GM12878 (cell line): ENCODE results near the gene ME3. TPM values are rescaled to one million over a fixed set of nuclear protein-coding genes. Genes with fewer than 3 reads are reported as not detected.

Experiments
- ATF7 ChIP-seq: fragments of 450-650 bp; IDR thresholded peaks from 2 replicates; pipeline ENCODE4 v1.6.1; 2016; ENCODE audit warnings: low read depth, mild to moderate bottlenecking
- BCL3 ChIP-seq: IDR thresholded peaks from 2 replicates; pipeline ENCODE4 v1.6.1; 2011; ENCODE audit warnings: borderline replicate concordance, low read depth, mild to moderate bottlenecking, moderate library complexity, low read length; ENCODE audit not compliant: insufficient read depth, poor library complexity, severe bottlenecking
- CBX3 ChIP-seq: fragments of 200-600 bp; sonication (generic); IDR thresholded peaks from 2 replicates; pipeline ENCODE4 v1.6.1; 2016; ENCODE audit warnings: low read depth, borderline replicate concordance
- ETV6 ChIP-seq, 2 experiments: fragments of 450-650 bp in 1 of 2; IDR thresholded peaks in 1 of 2; conservative IDR thresholded peaks in 1 of 2; 2 replicates each; pipeline ENCODE4 v1.6.1; 2014; ENCODE audit warnings: antibody characterized with exemption in 1 of 2, borderline replicate concordance in 1 of 2, low read depth in 1 of 2, mild to moderate bottlenecking in 1 of 2, moderate library complexity in 1 of 2
- HDAC6 ChIP-seq: fragments of 200-600 bp; sonication (generic); IDR thresholded peaks from one replicate; pipeline ENCODE4 v1.8.0; 2017; ENCODE audit warnings: antibody characterized with exemption; ENCODE audit not compliant: unreplicated experiment
- IKZF1 ChIP-seq: fragments of 450-650 bp; conservative IDR thresholded peaks from 2 replicates; pipeline ENCODE4 v1.6.1; 2017; ENCODE audit warnings: antibody characterized with exemption, mild to moderate bottlenecking
- IKZF2 ChIP-seq, 2 experiments: fragments of 450-650 bp; IDR thresholded peaks; 2 replicates each; pipeline ENCODE4 v1.6.1; 2017; ENCODE audit warnings: mild to moderate bottlenecking in 2 of 2, moderate library complexity in 2 of 2
- KDM1A ChIP-seq: fragments of 200-600 bp; sonication (generic); IDR thresholded peaks from 2 replicates; pipeline ENCODE4 v1.6.1; 2016; ENCODE audit warnings: borderline replicate concordance
- MEF2B ChIP-seq: fragments of 450-650 bp; IDR thresholded peaks from 2 replicates; pipeline ENCODE4 v1.6.1; 2018; ENCODE audit warnings: mild to moderate bottlenecking, moderate library complexity; ENCODE audit not compliant: partially characterized antibody, poor library complexity, severe bottlenecking
- MTA3 ChIP-seq: IDR thresholded peaks from 2 replicates; pipeline ENCODE4 v1.6.1; 2012; ENCODE audit warnings: low read length, inconsistent platforms, borderline replicate concordance
- MYC ChIP-seq: IDR thresholded peaks from 2 replicates; pipeline ENCODE4 v1.6.1; 2011; ENCODE audit warnings: mild to moderate bottlenecking, low read length, moderate library complexity, inconsistent platforms; ENCODE audit not compliant: insufficient read depth, insufficient replicate concordance, insufficient read length, severe bottlenecking
- NFIC ChIP-seq: IDR thresholded peaks from 2 replicates; pipeline ENCODE4 v1.6.1; 2012; ENCODE audit warnings: low read depth, mild to moderate bottlenecking, inconsistent platforms, low read length, moderate library complexity
- NFXL1 ChIP-seq: fragments of 450-650 bp; IDR thresholded peaks from 2 replicates; pipeline ENCODE4 v1.6.1; 2017; ENCODE audit warnings: antibody characterized with exemption, mild to moderate bottlenecking, borderline replicate concordance
- NR2C2 ChIP-seq: IDR thresholded peaks from 2 replicates; pipeline ENCODE4 v1.6.1; 2011; ENCODE audit warnings: borderline replicate concordance, low read depth; ENCODE audit not compliant: control insufficient read depth, insufficient read length
- PAX5 ChIP-seq: IDR thresholded peaks from 2 replicates; pipeline ENCODE4 v1.6.1; 2011; ENCODE audit warnings: low read depth, low read length, borderline replicate concordance
- PBX3 ChIP-seq: IDR thresholded peaks from 2 replicates; pipeline ENCODE4 v1.6.1; 2011; ENCODE audit warnings: mild to moderate bottlenecking, low read depth, low read length, moderate library complexity; ENCODE audit not compliant: insufficient replicate concordance
- POLR2AphosphoS2 ChIP-seq: IDR thresholded peaks from 2 replicates; pipeline ENCODE4 v1.6.1; 2011; ENCODE audit warnings: low read depth, mild to moderate bottlenecking, low read length, improper control_type of control experiment, moderate library complexity
- RCOR1 ChIP-seq: conservative IDR thresholded peaks from 2 replicates; pipeline ENCODE4 v1.6.1; 2012; ENCODE audit warnings: low read depth, low read length, improper control_type of control experiment
- SIN3A ChIP-seq: IDR thresholded peaks from 2 replicates; pipeline ENCODE4 v1.6.1; 2012; ENCODE audit warnings: low read depth, low read length, improper control_type of control experiment
- YY1 ChIP-seq: IDR thresholded peaks from 2 replicates; pipeline ENCODE4 v1.6.1; 2011; ENCODE audit warnings: low read depth, mild to moderate bottlenecking, low read length
- ZBTB33 ChIP-seq: fragments of 450-650 bp; IDR thresholded peaks from 2 replicates; pipeline ENCODE4 v1.6.1; 2017; ENCODE audit warnings: mild to moderate bottlenecking
- ZNF274 ChIP-seq: IDR thresholded peaks from one replicate; pipeline ENCODE4 v1.8.0; 2011; ENCODE audit not compliant: insufficient read length, insufficient read depth
- ZNF622 ChIP-seq: fragments of 450-650 bp; IDR thresholded peaks from 2 replicates; pipeline ENCODE4 v1.6.1; 2017; ENCODE audit warnings: mild to moderate bottlenecking, inconsistent platforms
- polyA plus RNA-seq, 11 experiments: library from polyadenylated mRNA; depleted of rRNA in 4 of 11; unstranded in 6 of 11; stranded (reverse) in 5 of 11; fragments of >200 nt; fragmentation: Nextera tagmentation in 4 of 11; fragmentation: Illumina TruSeq in 1 of 11; extraction: Ambion mirVana in 4 of 11; extraction: Trizol in 1 of 11; gene quantifications; 1 replicate in 1 of 11; 2 replicates in 10 of 11; pipeline versions ENCODE4 v1.2.1 to v1.2.3, GENCODE V29; 2011 to 2016; ENCODE audit warnings: inconsistent platforms in 2 of 11, missing spikeins in 2 of 11, low read depth in 1 of 11
- total RNA-seq, 4 experiments: library from RNA; depleted of rRNA in 3 of 4; stranded (reverse); fragments of >200 nt in 3 of 4; fragmentation: Illumina TruSeq in 1 of 4; extraction: Trizol in 1 of 4; gene quantifications; 2 replicates each; pipeline versions ENCODE4 v1.2.1 to v1.2.3, GENCODE V29; 2013 to 2021

ME3 gene
- total and polyA plus RNA-seq, 10 of the 15 experiments (the other 5 are each of a cell fraction or from before 2014, with no cell fraction given): 0.06 to 0.40 (median 0.19) TPM; not detected in 2

GRCh38 chr11:86592659-86593451 lies 79.6 kb downstream of the ME3 start (continued):
- TF ChIP-seq MTA3: peak; percentile 75; the same call in 1 of the 2 replicates
- TF ChIP-seq IKZF1: peak; percentile 96
- no peak for TF ChIP-seq MEF2B
- TF ChIP-seq ETV6 (conservative IDR thresholded peaks at IDR 0.05 in 1 of 2, IDR thresholded peaks at IDR 0.05 in 1 of 2; ENCODE audit: borderline replicate concordance in 1 of 2, low read depth in 1 of 2): peak in 1 of 2 experiments; percentile 91; a peak in 2 of 4 replicates
- TF ChIP-seq NFXL1: no peak
- no peak; the same call in 1 of the 2 replicates for TF ChIP-seq YY1
- no peak for TF ChIP-seq PBX3
- no peak for TF ChIP-seq NR2C2
- TF ChIP-seq PAX5: peak; percentile 64; the same call in 1 of the 2 replicates
- peak; percentile 91 for TF ChIP-seq ATF7
- no peak for TF ChIP-seq KDM1A
- no peak for TF ChIP-seq CBX3
- TF ChIP-seq ZNF622: no peak
- no peak for TF ChIP-seq RCOR1
- no peak for TF ChIP-seq HDAC6
- peak; percentile 35 for TF ChIP-seq BCL3
- no peak for TF ChIP-seq ZBTB33
- TF ChIP-seq NFIC: peak; percentile 87
- TF ChIP-seq IKZF2 (IDR thresholded peaks at IDR 0.05): peak; percentile 96 to 98
- no peak for TF ChIP-seq ZNF274
- TF ChIP-seq MYC: no peak
- TF ChIP-seq SIN3A: no peak
- no peak for TF ChIP-seq POLR2AphosphoS2
